ENCODE results near the gene VWC2L. TPM values are rescaled to one million over a fixed set of nuclear protein-coding genes. Genes with fewer than 3 reads are reported as not detected.

The VWC2L gene
- total RNA-seq, 1 donor from 2014 or later, result not detected

GRCh38 chr2:214560176-214560575, 149.3 kb downstream of the VWC2L start:
- Mint-ChIP-seq H3K9me3 (ENCODE audit: unreplicated experiment) (no peaks in the 10 kb centered on the region), H3K27me3 (ENCODE audit: unreplicated experiment) (no peaks in the 10 kb centered on the region), H3K4me1 (ENCODE audit: unreplicated experiment) (no peaks in the 10 kb centered on the region), H3K36me3 (ENCODE audit: low read depth, unreplicated experiment) (no peaks in the 10 kb centered on the region), H3K27ac (ENCODE audit: unreplicated experiment) (no peak overlapping the region), H3K4me3 (ENCODE audit: unreplicated experiment) (no peak overlapping the region)
- TF ChIP-seq CTCF (IDR thresholded peaks at IDR 0.05; ENCODE audit: unreplicated experiment), result no peak
- no peak for DNase-seq (ENCODE audit: low spot score)

GRCh38 chr2:214560618-214561190, 149.8 kb downstream of the VWC2L start:
- Mint-ChIP-seq H3K27ac (ENCODE audit: unreplicated experiment) (no peak overlapping the region), H3K36me3 (ENCODE audit: low read depth, unreplicated experiment) (no peaks in the 10 kb centered on the region), H3K4me3 (ENCODE audit: unreplicated experiment) (no peak overlapping the region), H3K9me3 (ENCODE audit: unreplicated experiment) (no peaks in the 10 kb centered on the region), H3K27me3 (ENCODE audit: unreplicated experiment) (no peaks in the 10 kb centered on the region), H3K4me1 (ENCODE audit: unreplicated experiment) (no peaks in the 10 kb centered on the region)
- TF ChIP-seq CTCF (IDR thresholded peaks at IDR 0.05; ENCODE audit: unreplicated experiment), result no peak
- DNase-seq (ENCODE audit: low spot score), result no peak

GRCh38 chr2:214565246-214565645, 154.4 kb downstream of the VWC2L start:
- Mint-ChIP-seq H3K27ac (ENCODE audit: unreplicated experiment) (no peak overlapping the region), H3K9me3 (ENCODE audit: unreplicated experiment) (no peaks in the 10 kb centered on the region), H3K4me3 (ENCODE audit: unreplicated experiment) (no peak overlapping the region), H3K27me3 (ENCODE audit: unreplicated experiment) (peaks cover 3% of the 10 kb centered on the region), H3K4me1 (ENCODE audit: unreplicated experiment) (peaks cover 3% of the 10 kb centered on the region), H3K36me3 (ENCODE audit: low read depth, unreplicated experiment) (no peaks in the 10 kb centered on the region)
- no peak for DNase-seq (ENCODE audit: low spot score)
- TF ChIP-seq CTCF (IDR thresholded peaks at IDR 0.05; ENCODE audit: unreplicated experiment), result no peak

- no peak overlapping the region for H3K4me3 Mint-ChIP-seq (ENCODE audit: unreplicated experiment)
- DNase-seq (ENCODE audit: low spot score), result no peak
- H3K4me1 Mint-ChIP-seq (ENCODE audit: unreplicated experiment), result peaks cover 3% of the 10 kb centered on the region
- H3K27ac Mint-ChIP-seq (ENCODE audit: unreplicated experiment), result no peak overlapping the region
- no peak for TF ChIP-seq CTCF (IDR thresholded peaks at IDR 0.05; ENCODE audit: unreplicated experiment)
- no peaks in the 10 kb centered on the region for H3K36me3 Mint-ChIP-seq (ENCODE audit: low read depth, unreplicated experiment)
- no peaks in the 10 kb centered on the region for H3K9me3 Mint-ChIP-seq (ENCODE audit: unreplicated experiment)
- H3K27me3 Mint-ChIP-seq (ENCODE audit: unreplicated experiment), result peaks cover 3% of the 10 kb centered on the region
Measured at GRCh38 chr2:214566457-214566856, 155.6 kb downstream of the VWC2L start.

- DNase-seq (ENCODE audit: low spot score), result no peak
- peaks cover 5% of the 10 kb centered on the region for H3K27me3 Mint-ChIP-seq (ENCODE audit: unreplicated experiment)
- H3K27ac Mint-ChIP-seq (ENCODE audit: unreplicated experiment), result no peak overlapping the region
- no peak for TF ChIP-seq CTCF (IDR thresholded peaks at IDR 0.05; ENCODE audit: unreplicated experiment)
- no peaks in the 10 kb centered on the region for H3K9me3 Mint-ChIP-seq (ENCODE audit: unreplicated experiment)
- no peak overlapping the region for H3K4me3 Mint-ChIP-seq (ENCODE audit: unreplicated experiment)
- H3K4me1 Mint-ChIP-seq (ENCODE audit: unreplicated experiment), result peaks cover 3% of the 10 kb centered on the region
- H3K36me3 Mint-ChIP-seq (ENCODE audit: low read depth, unreplicated experiment), result no peaks in the 10 kb centered on the region
Measured at GRCh38 chr2:214569419-214570035, 158.7 kb downstream of the VWC2L start.
